H9 (cell line): ENCODE results near the gene ZNF346. TPM values are rescaled to one million over a fixed set of nuclear protein-coding genes. Genes with fewer than 3 reads are reported as not detected.

Source experiments
- DNase-seq: peaks from one replicate; pipeline ENCODE4 v3.0.0-alpha.2; 2017
- H2AFZ ChIP-seq: one replicate; pipeline ENCODE4 v1.6.1; 2013; ENCODE audit warnings: mild to moderate bottlenecking, low read length, control low read depth, moderate library complexity
- H2AK5ac ChIP-seq: 2 replicates; pipeline ENCODE4 v1.6.1; 2013; ENCODE audit warnings: low read length, control low read depth, mixed read lengths; ENCODE audit not compliant: insufficient read length
- H2BK120ac ChIP-seq: one replicate; pipeline ENCODE4 v1.6.1; 2013; ENCODE audit warnings: low read depth, mild to moderate bottlenecking, low read length, control low read depth, inconsistent platforms; ENCODE audit not compliant: poor library complexity, severe bottlenecking
- H2BK12ac ChIP-seq: 2 replicates; pipeline ENCODE4 v1.6.1; 2013; ENCODE audit warnings: low read length, control low read depth, mixed read lengths, low read depth; ENCODE audit not compliant: insufficient read length
- H2BK15ac ChIP-seq: 2 replicates; pipeline ENCODE4 v1.6.1; 2013; ENCODE audit warnings: low read depth, low read length, control low read depth
- H2BK20ac ChIP-seq: one replicate; pipeline ENCODE4 v1.6.1; 2013; ENCODE audit warnings: low read depth, mild to moderate bottlenecking, low read length, control low read depth, inconsistent platforms; ENCODE audit not compliant: poor library complexity, severe bottlenecking
- H2BK5ac ChIP-seq: 2 replicates; pipeline ENCODE4 v1.6.1; 2013; ENCODE audit warnings: low read length, control low read depth, mixed read lengths; ENCODE audit not compliant: insufficient read length
- H3K14ac ChIP-seq: 2 replicates; pipeline ENCODE4 v1.6.1; 2013; ENCODE audit warnings: low read length, control low read depth; ENCODE audit not compliant: insufficient read depth
- H3K18ac ChIP-seq: 2 replicates; pipeline ENCODE4 v1.6.1; 2013; ENCODE audit warnings: low read depth, mild to moderate bottlenecking, mixed read lengths, low read length, control low read depth; ENCODE audit not compliant: insufficient read length
- H3K23ac ChIP-seq: 2 replicates; pipeline ENCODE4 v1.6.1; 2013; ENCODE audit warnings: low read length, control low read depth, mixed read lengths, low read depth; ENCODE audit not compliant: insufficient read length
- H3K23me2 ChIP-seq: 2 replicates; pipeline ENCODE4 v1.6.1; 2013; ENCODE audit warnings: low read depth, mild to moderate bottlenecking, mixed read lengths, low read length, control low read depth; ENCODE audit not compliant: insufficient read length, poor library complexity, severe bottlenecking
- H3K27ac ChIP-seq: 2 replicates; pipeline ENCODE4 v1.5.1; 2013; ENCODE audit warnings: low read length, control low read depth, mixed read lengths, low read depth; ENCODE audit not compliant: insufficient read length
- H3K27me3 ChIP-seq: 2 replicates; pipeline ENCODE4 v1.6.1; 2013; ENCODE audit warnings: low read length, control low read depth, inconsistent platforms; ENCODE audit not compliant: insufficient read depth
- H3K4ac ChIP-seq: 2 replicates; pipeline ENCODE4 v1.6.1; 2013; ENCODE audit warnings: low read depth, mild to moderate bottlenecking, control low read depth, inconsistent platforms, low read length, moderate library complexity
- H3K4me1 ChIP-seq: 2 replicates; pipeline ENCODE4 v1.6.1; 2013; ENCODE audit warnings: low read length, control low read depth, inconsistent platforms; ENCODE audit not compliant: insufficient read depth
- H3K4me2 ChIP-seq: 2 replicates; pipeline ENCODE4 v1.6.1; 2013; ENCODE audit warnings: low read length, control low read depth, mixed read lengths; ENCODE audit not compliant: insufficient read length, insufficient read depth
- H3K56ac ChIP-seq: 2 replicates; pipeline ENCODE4 v1.6.1; 2013; ENCODE audit warnings: low read depth, mild to moderate bottlenecking, mixed read lengths, low read length, control low read depth; ENCODE audit not compliant: insufficient read length
- H3K79me1 ChIP-seq: 2 replicates; pipeline ENCODE4 v1.6.1; 2013; ENCODE audit warnings: low read depth, mild to moderate bottlenecking, moderate library complexity, low read length, control low read depth, inconsistent platforms; ENCODE audit not compliant: insufficient read depth, poor library complexity, severe bottlenecking
- H3K79me2 ChIP-seq: 2 replicates; pipeline ENCODE4 v1.6.1; 2013; ENCODE audit warnings: low read length, control low read depth, inconsistent platforms; ENCODE audit not compliant: insufficient read depth
- H3K9ac ChIP-seq: 2 replicates; pipeline ENCODE4 v1.6.1; 2013; ENCODE audit warnings: low read length, control low read depth, mixed read lengths; ENCODE audit not compliant: insufficient read length; ENCODE audit errors: extremely low read depth
- H3K9me3 ChIP-seq: one replicate; pipeline ENCODE4 v1.6.1; 2013; ENCODE audit warnings: low read depth, low read length, inconsistent platforms; ENCODE audit not compliant: control insufficient read depth
- H3T11ph ChIP-seq: one replicate; pipeline ENCODE4 v1.6.1; 2013; ENCODE audit warnings: mild to moderate bottlenecking, low read length, control low read depth, inconsistent platforms
- H4K20me1 ChIP-seq: one replicate; pipeline ENCODE4 v1.6.1; 2013; ENCODE audit not compliant: control insufficient read depth, insufficient read length, insufficient read depth
- H4K5ac ChIP-seq: 2 replicates; pipeline ENCODE4 v1.6.1; 2013; ENCODE audit warnings: low read depth, mild to moderate bottlenecking, mixed read lengths, low read length, control low read depth; ENCODE audit not compliant: insufficient read length
- H4K8ac ChIP-seq: replicated peaks from 2 replicates; pipeline ENCODE4 v1.6.1; 2013; ENCODE audit warnings: low read length, control low read depth, mixed read lengths, low read depth; ENCODE audit not compliant: insufficient read length
- H4K91ac ChIP-seq: 2 replicates; pipeline ENCODE4 v1.6.1; 2013; ENCODE audit warnings: low read depth, mild to moderate bottlenecking, moderate library complexity, mixed read lengths, low read length, control low read depth; ENCODE audit not compliant: insufficient read length
- H3K27ac Mint-ChIP-seq, 3 experiments: 2 replicates in 2 of 3; 3 replicates in 1 of 3; pipeline ENCODE4 v1.8.0; 2020 to 2021; ENCODE audit warnings: mixed read lengths in 3 of 3, mild to moderate bottlenecking in 1 of 3, moderate library complexity in 1 of 3
- H3K27me3 Mint-ChIP-seq: 2 replicates; pipeline ENCODE4 v1.8.0; 2021; ENCODE audit warnings: low read depth, mild to moderate bottlenecking, moderate library complexity, mixed read lengths
- H3K36me3 Mint-ChIP-seq, 3 experiments: 2 replicates in 2 of 3; 3 replicates in 1 of 3; pipeline ENCODE4 v1.8.0; 2020 to 2021; ENCODE audit warnings: low read depth in 3 of 3, mixed read lengths in 3 of 3; ENCODE audit not compliant: insufficient read depth in 1 of 3
- H3K4me1 Mint-ChIP-seq, 2 experiments: 2 replicates each; pipeline ENCODE4 v1.8.0; 2020; ENCODE audit warnings: mixed read lengths in 2 of 2
- H3K4me3 Mint-ChIP-seq, 2 experiments: 2 replicates in 1 of 2; 3 replicates in 1 of 2; pipeline ENCODE4 v1.8.0; 2020 to 2021; ENCODE audit warnings: mild to moderate bottlenecking in 2 of 2, mixed read lengths in 2 of 2, moderate library complexity in 1 of 2
- H3K9me3 Mint-ChIP-seq, 2 experiments: 2 replicates in 1 of 2; 3 replicates in 1 of 2; pipeline ENCODE4 v1.8.0; 2020; ENCODE audit warnings: mild to moderate bottlenecking in 2 of 2, mixed read lengths in 2 of 2, moderate library complexity in 1 of 2
- CTCF ChIP-seq: fragments of 200-600 bp; sonication (generic); conservative IDR thresholded peaks from 3 replicates; pipeline ENCODE4 v1.8.0; 2021; ENCODE audit warnings: antibody characterized with exemption, mild to moderate bottlenecking
- WGBS: extraction: QIAGEN DNeasy Blood & Tissue Kit; methylation state at CpG from one replicate; pipeline ENCODE4 v1.1.7; 2013; ENCODE audit warnings: missing lambda C conversion rate, low lambda C conversion rate, mixed read lengths; ENCODE audit not compliant: insufficient read length; ENCODE audit errors: extremely low coverage; 5-methylcytosine and 5-hydroxymethylcytosine counted together
- total RNA-seq: library from RNA; stranded (reverse); gene quantifications from 2 replicates; pipeline ENCODE4 v1.2.1, GENCODE V29; 2021

Gene ZNF346
- total RNA-seq, 1 experiment from 2014 or later: 22.7 TPM

GRCh38 chr5:177116631-177117373, 94.3 kb downstream of the ZNF346 start:
- peak overlapping the region in 2 of 3 experiments; percentile 15 to 78; a peak in 2 of 7 replicates for H3K27ac Mint-ChIP-seq
- Histone ChIP-seq H3K23ac (no peak overlapping the region), H3K9ac (no peak overlapping the region), H4K91ac (no peak overlapping the region), H2BK12ac (no peak overlapping the region), H2AK5ac (no peak overlapping the region), H2BK120ac (no peak overlapping the region), H2BK5ac (no peak overlapping the region), H3K79me1 (no peaks in the 10 kb centered on the region), H3K4me1 (no peaks in the 10 kb centered on the region), H3K4ac (no peak overlapping the region), H3K27ac (no peak overlapping the region), H3K79me2 (no peaks in the 10 kb centered on the region), H3T11ph (no peak overlapping the region), H3K23me2 (no peaks in the 10 kb centered on the region), H3K4me2 (no peak overlapping the region), H2AFZ (no peak overlapping the region), H3K14ac (peak overlapping the region; percentile 9; the same call in 1 of the 2 replicates), H3K18ac (peak overlapping the region; percentile 43), H2BK20ac (no peak overlapping the region), H3K56ac (no peak overlapping the region), H4K20me1 (no peaks in the 10 kb centered on the region), H4K5ac (no peak overlapping the region), H4K8ac (no peak overlapping the region), H3K27me3 (no peaks in the 10 kb centered on the region), H2BK15ac (no peak overlapping the region), H3K9me3 (no peaks in the 10 kb centered on the region)
- H3K27me3 Mint-ChIP-seq: peaks cover 5% of the 10 kb centered on the region; the same call in 1 of the 2 replicates
- peaks cover 0 to 2% (median 0%) of the 10 kb centered on the region in 3 experiments; a peak in 1 of 7 replicates for H3K36me3 Mint-ChIP-seq
- no peaks in the 10 kb centered on the region for H3K9me3 Mint-ChIP-seq
- WGBS: no CpG with 5 or more reads among the region's 49 CpGs
- no peak overlapping the region for H3K4me3 Mint-ChIP-seq
- DNase-seq: peak; percentile 92
- no peak for TF ChIP-seq CTCF
- H3K4me1 Mint-ChIP-seq: peaks cover 10 to 12% of the 10 kb centered on the region in 2 experiments
